ENCODE measurements around the gene ZNF611.

DNA sequence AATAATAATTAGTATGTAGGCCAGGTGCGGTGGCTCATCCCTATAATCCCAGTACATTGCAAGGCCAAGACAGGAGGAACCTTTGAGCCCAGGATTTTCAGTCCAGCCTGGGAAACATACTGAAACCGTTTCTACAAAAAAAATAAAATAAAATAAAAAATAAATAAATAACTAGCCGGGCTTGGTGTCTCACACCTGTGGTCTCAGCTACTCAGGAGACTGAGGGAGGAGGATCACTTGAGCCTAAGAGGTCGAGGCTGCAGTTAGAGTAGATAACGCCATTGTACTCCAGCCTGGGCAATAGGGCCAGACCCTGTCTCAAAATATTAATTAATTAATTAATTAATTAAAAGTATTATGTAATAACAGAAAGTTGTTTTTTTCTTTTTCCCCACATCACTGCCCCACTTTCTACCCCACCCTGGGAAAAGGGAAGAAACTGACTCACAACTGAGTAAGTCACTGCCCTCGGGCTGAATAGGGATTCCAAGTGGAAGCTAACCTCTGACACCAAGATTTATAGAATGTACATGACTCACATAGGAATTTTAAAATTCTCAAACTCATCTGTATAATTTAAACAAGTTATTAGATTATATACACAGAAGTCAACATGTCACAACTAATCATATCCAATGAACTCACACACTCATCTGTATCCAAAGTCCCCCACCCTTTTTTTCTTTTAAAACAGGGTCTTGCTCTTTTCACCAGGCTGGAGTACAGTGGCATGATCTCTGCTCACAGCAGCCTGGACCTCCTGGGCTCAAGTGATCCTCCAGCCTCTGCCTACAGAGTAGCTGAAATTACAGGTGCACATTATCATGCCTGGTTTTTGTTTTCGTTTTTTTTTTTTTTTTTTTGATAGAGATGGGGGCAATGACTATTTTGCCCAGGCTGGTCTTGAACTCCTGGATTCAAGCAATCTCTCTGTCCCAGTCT, 12.5 kb downstream of the ZNF611 start:
- TF ChIP-seq, protein P1, sequence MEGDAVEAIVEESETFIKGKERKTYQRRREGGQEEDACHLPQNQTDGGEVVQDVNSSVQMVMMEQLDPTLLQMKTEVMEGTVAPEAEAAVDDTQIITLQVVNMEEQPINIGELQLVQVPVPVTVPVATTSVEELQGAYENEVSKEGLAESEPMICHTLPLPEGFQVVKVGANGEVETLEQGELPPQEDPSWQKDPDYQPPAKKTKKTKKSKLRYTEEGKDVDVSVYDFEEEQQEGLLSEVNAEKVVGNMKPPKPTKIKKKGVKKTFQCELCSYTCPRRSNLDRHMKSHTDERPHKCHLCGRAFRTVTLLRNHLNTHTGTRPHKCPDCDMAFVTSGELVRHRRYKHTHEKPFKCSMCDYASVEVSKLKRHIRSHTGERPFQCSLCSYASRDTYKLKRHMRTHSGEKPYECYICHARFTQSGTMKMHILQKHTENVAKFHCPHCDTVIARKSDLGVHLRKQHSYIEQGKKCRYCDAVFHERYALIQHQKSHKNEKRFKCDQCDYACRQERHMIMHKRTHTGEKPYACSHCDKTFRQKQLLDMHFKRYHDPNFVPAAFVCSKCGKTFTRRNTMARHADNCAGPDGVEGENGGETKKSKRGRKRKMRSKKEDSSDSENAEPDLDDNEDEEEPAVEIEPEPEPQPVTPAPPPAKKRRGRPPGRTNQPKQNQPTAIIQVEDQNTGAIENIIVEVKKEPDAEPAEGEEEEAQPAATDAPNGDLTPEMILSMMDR (conservative IDR thresholded peaks at IDR 0.05) = no peak
- no peak for TF ChIP-seq EZH2 (IDR thresholded peaks at IDR 0.05; ENCODE audit: low read depth)
